ENCODE data around the gene TEP1.
"Not testable (repeated sequence)": the region's sequence is repeated elsewhere in the genome, so short reads cannot be mapped to it uniquely, and the experiment has no call there.

TEP1 gene

GRCh38 chr14:20412876-20413743 lies at the start of gene TEP1:
TEP1 (minus strand) TSS chr14:20413501; CDS start chr14:20408439, 5,062 bp downstream.
- peak; percentile 58 to 64 for DNase-seq (ENCODE audit: low read depth in 2 of 2)

GRCh38 chr14:20461225-20462141 lies 48.2 kb upstream of the TEP1 start, which contains the start of gene PIP4P1:
PIP4P1 (minus strand) TSS chr14:20461434; CDS start chr14:20461325, 109 bp downstream.
- DNase-seq (ENCODE audit: low read depth in 2 of 2): peak; percentile 95 to 97

- peak; percentile 16 to 25 for DNase-seq (ENCODE audit: low read depth in 2 of 2)
Observed at GRCh38 chr14:20460458-20461224, 47.3 kb upstream of the TEP1 start.

- no peak for DNase-seq (ENCODE audit: low read depth in 2 of 2)
Observed at GRCh38 chr14:20458031-20458789, 44.9 kb upstream of the TEP1 start.

- DNase-seq (ENCODE audit: low read depth in 2 of 2): no peak
Observed at GRCh38 chr14:20456971-20457370, 43.7 kb upstream of the TEP1 start.

GRCh38 chr14:20455355-20456300 lies 42.3 kb upstream of the TEP1 start:
- no peak for DNase-seq (ENCODE audit: low read depth in 2 of 2)

GRCh38 chr14:20454516-20455354 lies 41.4 kb upstream of the TEP1 start, which contains the start of the genes APEX1 and OSGEP:
APEX1 (plus strand) TSS chr14:20455226; CDS start chr14:20455646, 420 bp downstream.
OSGEP (minus strand) TSS chr14:20454812; CDS start chr14:20454683, 129 bp downstream.
- peak; percentile 94 to 96 for DNase-seq (ENCODE audit: low read depth in 2 of 2)

- not testable (repeated sequence) for DNase-seq (ENCODE audit: low read depth in 2 of 2)
Observed at GRCh38 chr14:20452831-20453230, 39.5 kb upstream of the TEP1 start.

- no peak for DNase-seq (ENCODE audit: low read depth in 2 of 2)
Observed at GRCh38 chr14:20446889-20447288, 33.6 kb upstream of the TEP1 start.

GRCh38 chr14:20443650-20444049 lies 30.3 kb upstream of the TEP1 start:
- DNase-seq (ENCODE audit: low read depth in 2 of 2): not testable (repeated sequence)

GRCh38 chr14:20441461-20441860 lies 28.2 kb upstream of the TEP1 start:
- no peak for DNase-seq (ENCODE audit: low read depth in 2 of 2)

- no peak for DNase-seq (ENCODE audit: low read depth in 2 of 2)
Observed at GRCh38 chr14:20440882-20441281, 27.6 kb upstream of the TEP1 start.

GRCh38 chr14:20440465-20440864 lies 27.2 kb upstream of the TEP1 start:
- DNase-seq (ENCODE audit: low read depth in 2 of 2): no peak

GRCh38 chr14:20438664-20439063 lies 25.4 kb upstream of the TEP1 start:
- no peak for DNase-seq (ENCODE audit: low read depth in 2 of 2)

- no peak for DNase-seq (ENCODE audit: low read depth in 2 of 2)
Observed at GRCh38 chr14:20436363-20436755, 23.1 kb upstream of the TEP1 start.

- no peak for DNase-seq (ENCODE audit: low read depth in 2 of 2)
Observed at GRCh38 chr14:20435582-20436362, 22.5 kb upstream of the TEP1 start, which contains the start of gene KLHL33. KLHL33 (minus strand) TSS chr14:20436166; CDS start chr14:20435811, 355 bp downstream.

Data from activated CD4-positive, alpha-beta T cell treated with anti-CD3 and anti-CD28 coated beads for 24 hours (primary cell).